Measurements from ENCODE around the gene PGLYRP2.

The PGLYRP2 gene

DNA sequence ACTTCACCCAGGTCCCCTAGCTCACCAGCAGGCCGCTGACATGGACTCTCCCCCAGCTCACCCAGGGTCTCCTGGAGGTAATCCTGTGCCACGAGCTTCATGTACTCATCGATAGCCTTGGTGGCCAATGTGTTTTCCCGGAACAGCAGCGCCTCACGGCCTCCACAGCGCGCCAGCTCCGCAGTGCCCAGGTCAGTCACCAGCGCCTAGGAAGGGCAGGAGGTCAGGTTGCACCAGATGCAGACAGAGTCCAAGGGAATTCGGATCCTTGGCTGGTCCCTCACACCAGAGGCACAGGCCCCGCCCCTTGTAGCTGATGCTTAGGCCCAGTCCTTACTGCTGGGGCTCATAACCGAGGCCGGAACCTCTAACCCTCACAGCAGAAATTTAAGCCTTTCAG, 22.9 kb downstream of the PGLYRP2 start:
- DNase-seq (ENCODE audit: low read depth): no peak

DNA sequence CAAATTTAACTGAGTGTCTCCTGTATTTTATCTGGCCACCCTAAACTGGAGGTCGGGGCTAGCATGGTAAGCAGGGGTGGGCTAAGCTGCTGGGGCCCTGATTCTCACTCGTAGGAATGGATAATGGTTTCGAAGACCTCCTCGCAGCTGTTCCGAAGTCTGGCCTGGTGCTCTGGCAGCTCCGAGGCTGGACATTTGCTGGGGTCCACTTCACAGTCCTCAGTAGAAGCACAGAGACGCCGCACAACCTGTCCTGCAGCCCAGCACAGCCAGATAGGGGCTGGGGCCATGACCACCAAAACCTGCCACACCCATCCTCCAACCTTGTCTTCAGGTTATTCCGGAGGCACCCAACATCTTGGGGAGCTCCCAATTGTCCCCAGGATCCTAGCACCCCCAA, 23.3 kb downstream of the PGLYRP2 start:
- no peak for DNase-seq (ENCODE audit: low read depth)

DNA sequence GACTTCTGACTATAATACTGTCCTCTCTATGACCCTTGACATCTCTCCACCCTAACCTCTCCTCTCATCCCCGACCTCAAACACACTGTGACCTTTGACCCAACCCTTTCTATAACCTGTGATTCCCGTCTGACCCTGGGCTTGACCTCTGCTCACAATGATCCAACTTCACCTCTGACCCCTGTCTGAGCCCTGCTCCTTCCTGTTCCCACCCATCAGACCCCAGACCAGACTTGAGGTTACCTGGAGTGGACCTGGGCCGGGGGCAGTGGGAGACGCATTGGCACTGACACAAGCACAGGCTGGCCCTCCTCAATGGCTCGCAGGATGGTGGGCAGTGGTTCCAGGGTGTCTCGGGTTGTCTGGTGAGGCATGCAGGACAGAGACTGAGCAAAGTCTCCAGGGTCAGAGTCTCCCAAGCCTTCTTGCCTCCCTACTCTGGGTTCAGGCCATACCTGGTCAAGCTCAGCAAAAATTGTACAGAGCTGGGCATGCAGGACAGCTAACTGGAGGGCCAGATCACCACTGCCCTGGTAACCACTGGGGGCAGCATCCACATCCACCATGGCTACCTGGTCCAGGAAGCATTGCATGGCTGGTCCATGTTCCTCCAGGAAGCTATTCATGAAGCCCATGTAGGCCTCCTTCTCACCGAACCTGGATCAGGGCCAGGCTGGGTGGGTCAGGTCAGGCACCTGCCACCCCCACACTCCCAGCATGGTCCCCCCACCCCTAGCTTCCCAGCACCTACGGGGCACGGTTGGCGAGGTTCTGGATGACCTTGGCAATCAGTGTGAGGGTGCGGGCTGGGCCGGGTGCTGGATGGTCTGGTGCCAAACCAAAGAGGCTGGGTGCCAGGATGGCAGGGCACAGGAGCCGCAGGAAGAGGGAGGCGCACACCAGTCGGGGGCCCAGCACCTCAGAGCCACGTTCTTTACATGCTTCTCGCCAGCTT, 25.1 kb downstream of the PGLYRP2 start:
- no peak for DNase-seq (ENCODE audit: low read depth)

DNA sequence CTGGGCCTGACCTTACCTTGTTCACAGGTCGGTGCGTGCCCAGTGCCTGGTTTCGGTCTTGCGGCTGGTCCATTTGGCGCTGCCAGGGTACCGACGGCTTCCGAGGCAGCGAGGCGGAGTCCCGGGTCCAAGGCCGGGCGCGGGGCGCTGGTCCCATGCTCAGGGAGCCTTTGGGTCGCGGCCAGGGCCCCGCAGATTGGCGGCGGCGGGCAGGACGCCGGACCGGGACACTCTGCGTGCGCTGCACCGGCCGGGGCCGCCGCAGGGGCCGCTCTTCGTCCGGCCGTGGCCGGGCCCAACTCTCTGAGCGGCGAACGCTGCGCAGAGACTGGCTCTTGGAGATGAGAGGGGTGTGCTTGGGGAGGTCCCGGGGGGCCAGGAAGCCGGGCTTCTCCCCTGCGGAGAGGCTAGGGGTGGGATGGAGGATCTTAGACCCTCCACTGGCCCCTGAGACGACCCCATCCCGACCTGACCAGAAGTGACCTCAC, 26.2 kb downstream of the PGLYRP2 start:
- no peak for DNase-seq (ENCODE audit: low read depth)

DNA sequence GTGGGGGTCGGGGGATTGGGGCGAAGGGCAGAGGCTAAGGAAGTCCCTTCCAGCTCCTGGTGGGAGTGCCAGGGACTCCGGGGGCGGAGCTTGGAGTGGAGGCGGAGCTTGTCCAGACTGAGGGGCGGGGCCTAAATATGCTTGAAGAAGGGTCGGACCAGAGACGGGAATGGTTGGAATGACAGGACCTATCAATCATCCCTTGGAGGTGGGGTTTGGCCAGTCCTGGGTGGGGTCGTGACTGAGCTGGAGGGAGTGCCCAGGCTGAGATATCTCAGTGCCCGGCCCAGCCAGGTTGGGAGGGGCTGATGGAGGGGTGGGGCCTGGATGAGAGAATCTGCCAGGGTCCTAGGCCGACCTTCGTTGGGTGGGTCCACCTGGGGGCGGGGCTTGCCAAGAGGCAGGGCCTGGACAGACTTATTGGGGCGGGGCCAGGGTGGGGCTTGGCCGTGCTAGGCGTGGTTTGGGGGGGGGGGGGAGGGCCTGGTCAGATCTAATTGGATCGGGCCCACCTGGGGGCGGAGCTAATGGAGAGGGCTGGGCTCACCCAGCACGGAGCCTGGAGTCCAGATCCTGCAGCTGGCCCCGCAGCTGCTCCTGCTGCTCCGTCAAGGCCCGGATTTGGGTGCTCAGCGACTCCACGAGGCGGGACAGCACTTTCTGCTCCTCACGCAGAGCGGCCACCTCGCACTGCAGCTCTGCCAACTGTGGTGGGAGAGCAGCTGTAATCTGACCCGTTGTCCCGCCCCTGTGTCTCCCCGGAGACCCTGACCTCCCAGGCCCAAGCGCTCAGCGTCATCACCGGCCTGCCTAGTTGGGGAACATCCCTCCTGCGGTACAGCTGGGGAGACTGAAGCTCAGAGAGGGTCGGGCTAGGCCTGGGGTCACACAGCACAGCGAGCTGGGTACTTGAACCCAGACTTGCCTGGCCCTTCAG, 26.9 kb downstream of the PGLYRP2 start:
- no peak for DNase-seq (ENCODE audit: low read depth)

DNA sequence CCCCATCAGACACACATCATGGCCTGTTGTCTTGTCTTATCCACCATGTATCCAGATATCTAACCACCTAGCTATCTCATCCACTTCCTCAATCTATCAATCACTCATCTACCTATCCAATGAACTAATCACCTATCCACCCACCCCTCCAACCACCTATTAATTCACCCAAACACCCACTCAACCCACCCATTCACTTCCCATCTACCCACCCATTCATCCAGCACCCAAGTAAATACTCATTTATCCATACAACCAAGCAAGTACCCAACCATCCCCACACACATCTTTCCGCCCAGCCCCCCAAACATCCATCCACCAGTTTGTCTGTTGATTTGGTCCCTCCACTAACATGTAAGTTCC, 28.8 kb downstream of the PGLYRP2 start:
- DNase-seq (ENCODE audit: low read depth): no peak

DNA sequence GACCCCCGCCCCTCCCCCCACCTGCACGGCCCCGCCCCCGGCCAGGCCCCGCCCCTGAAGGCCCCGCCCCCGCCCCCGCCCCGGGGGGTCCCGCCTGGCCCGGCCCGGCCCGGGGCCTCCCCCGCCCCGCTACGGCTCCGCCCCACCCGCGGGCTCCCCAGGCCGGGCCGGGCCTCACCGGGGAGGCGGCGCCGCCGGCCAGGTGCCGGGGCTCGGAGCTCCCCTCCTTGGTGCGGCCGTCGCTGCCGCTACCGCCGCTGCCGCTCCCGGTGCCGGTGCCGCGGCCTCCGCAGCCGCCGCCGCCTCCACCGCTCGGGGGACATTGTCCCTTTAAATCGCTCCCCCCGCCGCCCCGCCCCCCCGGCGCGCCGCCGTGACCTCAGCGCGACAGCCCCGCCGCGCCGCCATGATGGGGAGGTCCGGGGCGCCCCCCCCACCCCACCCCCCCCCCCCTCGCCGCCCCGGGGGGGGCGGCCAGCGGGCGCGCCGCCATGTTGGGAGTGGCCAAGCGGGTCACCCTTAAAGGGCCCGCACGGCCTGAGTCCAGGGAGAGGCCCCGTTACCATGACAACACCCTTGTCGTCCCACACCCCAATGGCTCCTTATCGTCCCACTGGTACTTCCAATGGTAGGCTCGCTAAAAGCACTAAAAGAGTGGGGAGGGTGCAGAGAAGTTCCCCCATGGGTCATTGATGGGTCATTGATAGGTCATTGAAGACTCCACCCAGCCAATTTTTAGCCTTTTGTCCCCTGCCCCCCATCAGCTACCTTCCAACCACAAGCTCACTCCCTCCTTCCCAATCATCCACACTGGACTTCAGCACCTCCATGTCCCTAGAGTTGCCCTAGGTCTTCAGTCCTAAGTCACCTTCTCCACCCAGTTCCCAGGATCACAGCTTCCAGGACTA, 29.4 kb downstream of the PGLYRP2 start, which contains the start of gene WIZ:
Gene WIZ, minus strand, starts transcription at position 337 of the 908 bp plus-strand sequence. CDS start 1,649 bp downstream, outside the sequence.
- DNase-seq (ENCODE audit: low read depth): peak; percentile 77

DNA sequence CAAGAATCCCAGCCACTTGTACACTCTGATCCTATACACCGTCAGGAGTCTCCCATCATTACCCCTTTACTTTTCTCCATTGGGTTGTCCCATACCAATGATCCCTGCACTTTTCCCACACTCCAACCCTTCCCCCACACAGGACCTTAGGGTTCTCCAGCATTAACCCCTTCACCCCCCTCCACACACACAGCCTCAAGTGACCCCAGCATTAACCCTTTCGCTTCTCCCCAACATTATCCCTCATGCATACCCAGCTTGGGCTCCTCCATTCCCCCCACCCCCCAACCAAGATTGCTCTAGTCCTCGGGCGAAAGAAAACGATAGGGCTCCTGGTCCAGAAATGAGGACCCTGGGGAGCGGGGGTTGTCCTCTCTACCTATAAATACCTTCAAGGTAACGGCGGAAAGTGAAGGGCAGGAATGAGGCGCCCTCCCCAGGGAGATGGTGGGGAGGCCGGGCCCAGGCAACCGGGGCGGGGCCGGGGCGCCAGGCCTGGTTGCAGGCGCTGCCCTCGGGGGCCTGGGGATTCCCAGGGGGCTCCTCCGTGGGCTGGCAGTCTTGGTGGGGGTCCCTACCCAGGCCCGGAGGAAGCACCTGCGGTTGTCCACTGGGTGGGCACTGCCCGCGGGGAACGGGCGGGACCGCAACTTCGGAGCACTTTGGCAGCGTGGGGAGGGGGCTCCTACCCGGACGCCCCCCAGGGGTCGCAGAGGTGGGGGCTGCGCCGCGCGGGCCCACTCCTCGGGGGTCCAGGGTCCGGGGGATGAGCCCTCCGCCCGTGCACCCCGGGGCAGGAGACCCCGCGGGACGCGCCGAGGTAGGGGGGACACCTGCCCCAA, 30.3 kb downstream of the PGLYRP2 start:
- no peak for DNase-seq (ENCODE audit: low read depth)

DNA sequence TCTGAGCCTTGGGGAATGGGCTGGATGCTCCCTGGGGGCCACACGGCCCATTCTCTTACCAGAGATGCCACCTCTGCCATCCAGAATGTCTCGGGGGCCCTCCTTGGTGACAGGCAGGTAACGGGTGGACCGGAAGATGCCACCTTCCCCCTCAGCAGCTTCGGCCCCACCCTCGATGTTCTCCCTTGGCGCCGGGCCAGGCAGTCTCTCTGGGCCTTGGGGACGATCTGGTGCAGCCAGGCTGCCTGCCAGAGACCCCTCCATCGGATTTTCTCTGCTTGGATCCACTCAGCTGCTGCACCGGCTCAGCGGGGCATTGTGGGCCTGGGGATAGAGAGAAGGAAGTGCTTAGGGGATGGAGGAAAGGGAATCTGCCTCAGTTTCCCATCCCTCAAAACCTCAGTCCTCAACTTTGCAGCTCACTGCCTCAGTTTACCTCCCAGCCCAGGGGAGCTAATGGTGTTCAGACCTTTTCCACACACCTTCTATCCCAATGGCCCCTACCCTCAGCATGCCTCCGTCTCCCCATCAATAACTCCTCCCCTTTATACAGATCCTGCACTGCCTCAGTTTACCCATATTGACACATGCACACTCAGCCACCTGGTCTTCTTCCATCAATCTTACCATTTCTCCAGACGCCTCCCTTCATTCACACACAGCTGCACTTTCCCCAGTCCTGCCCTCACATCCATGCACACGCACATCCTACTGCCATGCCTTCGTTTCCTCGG, 31.1 kb downstream of the PGLYRP2 start:
- no peak for DNase-seq (ENCODE audit: low read depth)

DNA sequence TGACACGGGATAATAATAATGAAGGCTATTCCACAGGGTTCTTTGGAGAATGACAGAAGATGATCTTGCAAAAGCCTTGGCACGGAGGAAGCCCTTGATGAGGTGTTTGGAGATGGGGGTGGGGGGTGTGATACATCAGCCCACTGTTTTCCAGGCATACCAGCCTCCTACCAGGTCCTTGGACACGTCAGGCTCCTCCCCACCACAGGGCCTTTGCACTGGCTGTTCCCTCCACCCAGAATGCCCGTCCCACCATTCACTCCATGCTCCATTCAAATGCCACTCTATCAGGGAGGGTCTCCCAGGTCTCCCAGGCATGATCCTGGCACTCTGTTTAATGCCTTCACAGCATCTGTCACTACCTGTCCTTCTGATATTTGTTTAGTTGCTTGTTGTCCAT, 32.2 kb downstream of the PGLYRP2 start:
- DNase-seq (ENCODE audit: low read depth): no peak

DNA sequence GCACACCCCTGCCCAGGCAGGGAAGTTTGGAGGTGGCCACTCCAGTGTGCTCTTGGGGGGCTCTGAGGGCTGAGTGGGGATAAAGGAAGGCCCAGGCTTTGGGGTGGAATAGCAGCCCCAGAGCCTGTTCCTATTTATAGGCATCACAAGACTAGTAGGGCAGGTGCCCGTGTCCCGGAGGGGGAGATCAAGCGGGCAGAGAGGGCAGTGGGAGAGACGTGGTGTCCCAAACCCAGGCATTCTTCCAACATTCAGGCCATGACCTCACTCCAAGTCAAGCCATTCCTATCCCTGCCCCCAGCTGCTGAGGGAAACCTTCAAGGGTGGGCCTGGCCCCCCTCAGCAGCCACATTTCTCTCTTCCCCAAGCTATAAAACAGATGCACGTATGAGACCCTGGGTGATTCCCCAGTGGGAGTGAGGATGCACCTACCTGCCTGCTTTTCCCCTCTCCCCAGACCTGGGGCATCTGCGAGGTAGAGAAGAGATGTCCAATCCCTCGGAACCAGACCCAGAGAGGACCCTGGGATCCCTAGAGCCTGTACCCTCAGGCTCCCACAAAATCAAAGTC, 33.4 kb downstream of the PGLYRP2 start:
- no peak for DNase-seq (ENCODE audit: low read depth)

DNA sequence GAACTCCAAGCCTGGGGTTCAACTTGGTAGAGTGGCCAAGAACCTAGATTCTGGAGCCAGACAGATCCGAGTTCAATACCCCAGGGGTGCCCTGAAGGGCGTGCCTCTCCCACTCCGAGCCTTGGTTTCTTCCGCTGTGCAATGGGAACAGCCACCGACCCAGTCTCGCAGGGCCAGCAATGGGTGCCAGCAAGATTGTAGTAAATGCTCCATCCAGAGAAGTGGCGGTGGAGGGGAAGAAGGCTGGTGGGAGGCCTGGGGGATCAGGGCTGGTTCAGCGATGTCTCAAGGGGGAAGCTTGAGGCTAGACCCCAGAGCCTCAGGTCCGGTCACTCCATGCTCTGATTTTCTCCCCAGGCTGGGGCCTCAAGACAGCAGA, 34.1 kb downstream of the PGLYRP2 start:
- no peak for DNase-seq (ENCODE audit: low read depth)

DNA sequence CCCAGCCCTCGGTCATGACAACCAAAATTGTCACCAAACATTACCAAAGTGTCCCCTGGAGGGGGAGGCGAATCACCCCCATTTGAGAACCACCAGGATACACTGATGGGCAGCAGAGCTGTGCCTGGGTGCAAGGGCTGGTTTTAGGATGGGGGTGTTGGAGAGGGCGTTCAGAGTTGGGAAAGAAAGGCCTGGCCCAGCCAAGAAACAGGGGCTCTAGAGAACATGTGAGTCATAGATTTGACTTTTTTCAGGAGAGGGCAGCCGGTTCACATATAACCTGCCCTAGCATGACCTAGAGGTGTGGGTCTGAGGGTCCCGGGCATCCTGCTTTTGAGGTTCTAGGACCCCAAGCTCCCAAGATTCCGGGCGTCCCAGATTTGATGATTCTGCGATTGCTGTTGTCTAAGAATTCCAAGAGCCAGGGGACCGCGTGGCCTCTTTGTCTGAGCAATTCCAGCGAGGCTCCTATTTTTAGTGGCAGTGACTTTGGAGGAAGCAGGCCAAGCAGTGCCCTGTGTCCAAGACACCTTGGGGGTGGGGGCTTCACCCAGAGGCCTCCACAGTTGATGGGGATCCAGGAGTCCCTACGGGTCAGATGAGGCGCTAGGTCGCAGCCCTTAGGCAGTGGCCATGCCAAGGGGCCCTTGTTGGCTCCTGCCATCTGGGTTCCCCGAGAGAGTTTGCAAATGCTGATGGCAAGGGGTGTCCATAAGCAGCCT, 34.6 kb downstream of the PGLYRP2 start:
- no peak for DNase-seq (ENCODE audit: low read depth)

DNA sequence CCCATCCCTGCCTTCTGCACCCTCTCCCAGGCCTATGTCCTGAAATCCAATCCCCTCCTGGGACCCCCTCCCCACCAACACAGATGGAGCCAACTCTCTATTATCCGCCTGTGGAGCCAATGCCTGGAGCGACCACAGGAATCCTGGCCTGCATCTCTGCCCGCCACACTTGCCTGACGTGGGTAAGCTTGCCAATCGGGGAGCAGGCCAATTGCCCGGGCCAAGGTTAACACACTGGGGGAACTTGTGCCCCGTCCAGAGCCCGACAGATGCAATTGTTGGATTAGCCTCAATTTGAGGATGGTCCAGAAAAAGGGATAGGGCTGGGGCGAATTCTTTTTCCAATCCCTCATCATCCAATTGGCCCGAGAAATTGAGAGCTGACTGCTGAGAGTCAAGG, 35.5 kb downstream of the PGLYRP2 start:
- DNase-seq (ENCODE audit: low read depth): no peak

DNA sequence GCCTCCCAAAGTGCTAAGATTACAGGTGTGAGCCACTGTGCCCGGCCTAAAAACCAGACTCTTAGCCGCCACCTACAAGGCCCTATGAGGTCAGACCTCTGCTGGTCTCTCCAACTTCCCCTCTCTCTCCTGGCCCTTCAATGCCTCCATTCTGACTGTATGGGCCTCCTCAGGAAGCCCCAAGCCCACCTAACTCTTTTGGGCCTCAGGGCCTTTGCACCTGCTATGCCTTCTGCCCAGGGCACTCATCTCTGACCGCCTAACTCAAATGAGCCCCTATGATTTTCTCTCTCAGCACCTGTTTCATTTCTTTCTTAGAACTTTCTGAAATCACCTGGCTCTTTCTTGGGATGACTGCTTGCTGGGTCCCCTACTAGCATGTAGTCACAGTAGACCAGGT, 36.0 kb downstream of the PGLYRP2 start:
- no peak for DNase-seq (ENCODE audit: low read depth)

DNA sequence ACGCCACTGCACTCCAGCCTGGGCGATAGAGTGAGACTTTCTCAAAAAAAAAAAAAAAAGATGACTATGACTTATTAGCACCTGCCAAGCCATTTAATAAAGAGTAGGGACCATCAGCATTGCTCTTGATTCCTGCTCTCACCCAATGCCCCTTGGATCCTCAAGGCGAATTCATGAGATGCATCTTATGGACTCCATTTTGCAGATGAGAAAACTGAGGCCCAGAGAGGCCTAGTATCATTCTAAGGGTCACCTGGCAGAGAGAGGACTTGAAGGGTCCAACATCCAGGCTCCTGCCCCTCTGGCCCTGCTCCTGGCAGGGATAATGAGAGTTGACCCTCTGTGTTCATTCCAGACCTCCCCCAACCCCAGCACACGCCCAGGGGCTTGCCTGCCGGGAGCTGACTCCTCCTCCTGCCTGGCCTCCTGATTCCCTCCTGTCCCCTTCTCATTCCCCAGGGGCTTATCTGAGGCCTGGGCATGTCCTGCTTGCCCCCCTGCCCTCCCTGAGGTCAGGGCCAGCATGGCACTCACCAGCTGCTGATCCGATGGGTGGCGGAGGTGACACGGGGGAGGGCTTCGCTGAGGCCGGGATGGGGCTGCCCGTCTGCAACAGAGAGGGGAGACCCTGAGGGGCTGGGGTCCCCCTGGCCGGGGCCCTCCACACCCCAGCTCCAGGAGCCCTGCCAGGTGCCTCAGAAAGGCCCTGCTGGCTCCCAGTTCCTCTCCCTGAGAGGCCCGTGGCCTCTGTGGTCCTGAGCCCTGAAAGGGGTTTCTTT, 37.0 kb downstream of the PGLYRP2 start:
- no peak for DNase-seq (ENCODE audit: low read depth)

DNA sequence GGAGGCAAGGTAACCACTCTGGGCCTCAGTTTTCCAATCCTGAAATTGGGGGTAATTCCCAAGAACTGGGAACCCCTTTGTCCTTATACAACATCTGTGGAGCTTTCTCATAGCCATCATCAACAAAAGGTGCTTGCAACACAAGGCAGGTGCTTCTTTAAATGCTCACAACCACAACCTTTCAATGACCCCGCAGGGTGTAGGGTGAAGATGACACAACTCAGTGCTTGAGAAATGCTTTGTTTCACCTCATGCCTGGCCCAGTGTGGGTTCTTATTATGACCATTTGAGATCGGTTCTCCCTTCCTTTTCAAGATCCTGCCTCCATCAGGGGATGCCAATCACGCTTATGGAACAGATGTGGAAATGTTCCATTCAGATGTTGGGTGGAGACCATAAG, 38.0 kb downstream of the PGLYRP2 start:
- no peak for DNase-seq (ENCODE audit: low read depth)

All from activated T-helper 1 cell treated with Interleukin-2 at 50 U/mL for 16 hours (primary cell).